Measurements from ENCODE around the gene EFNA3.

DNA sequence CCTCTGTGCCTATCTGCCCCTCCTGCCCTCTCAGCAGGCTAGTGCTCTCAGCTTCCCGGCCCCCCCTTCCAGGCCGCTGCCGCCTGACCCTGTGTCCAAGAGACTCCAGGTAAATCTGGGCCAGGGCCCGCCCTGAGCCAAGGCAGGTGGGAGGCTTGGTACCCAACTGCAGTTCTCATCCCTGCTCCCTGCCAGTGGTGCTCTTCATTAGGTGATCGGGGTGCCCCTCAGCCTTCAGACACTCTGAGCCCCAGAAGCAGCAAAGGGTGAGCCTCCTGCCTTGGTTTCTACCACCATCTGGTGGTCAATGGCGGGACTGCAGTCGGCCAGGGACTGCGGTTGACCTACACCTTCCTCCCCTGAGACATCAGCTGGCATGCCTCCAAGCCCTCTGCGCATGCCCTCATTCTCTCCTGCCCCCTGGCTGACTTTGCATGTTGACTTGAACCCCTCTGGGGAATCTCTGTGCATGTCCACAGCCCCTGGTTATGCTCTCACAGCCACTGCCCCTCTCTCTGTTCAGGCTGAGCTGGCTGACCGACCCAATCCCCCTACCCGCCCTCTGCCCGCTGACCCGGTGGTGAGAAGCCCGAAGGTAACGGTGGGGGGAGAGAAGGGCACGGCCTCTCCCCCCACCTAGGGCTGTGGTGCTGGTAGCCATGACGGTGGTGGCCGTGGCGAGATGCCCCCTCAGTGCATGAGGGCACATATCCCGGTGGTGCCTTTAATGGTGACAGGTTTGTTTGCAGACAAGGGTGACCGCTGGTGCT, 17.1 kb upstream of the EFNA3 start:
- TF ChIP-seq, protein P1, sequence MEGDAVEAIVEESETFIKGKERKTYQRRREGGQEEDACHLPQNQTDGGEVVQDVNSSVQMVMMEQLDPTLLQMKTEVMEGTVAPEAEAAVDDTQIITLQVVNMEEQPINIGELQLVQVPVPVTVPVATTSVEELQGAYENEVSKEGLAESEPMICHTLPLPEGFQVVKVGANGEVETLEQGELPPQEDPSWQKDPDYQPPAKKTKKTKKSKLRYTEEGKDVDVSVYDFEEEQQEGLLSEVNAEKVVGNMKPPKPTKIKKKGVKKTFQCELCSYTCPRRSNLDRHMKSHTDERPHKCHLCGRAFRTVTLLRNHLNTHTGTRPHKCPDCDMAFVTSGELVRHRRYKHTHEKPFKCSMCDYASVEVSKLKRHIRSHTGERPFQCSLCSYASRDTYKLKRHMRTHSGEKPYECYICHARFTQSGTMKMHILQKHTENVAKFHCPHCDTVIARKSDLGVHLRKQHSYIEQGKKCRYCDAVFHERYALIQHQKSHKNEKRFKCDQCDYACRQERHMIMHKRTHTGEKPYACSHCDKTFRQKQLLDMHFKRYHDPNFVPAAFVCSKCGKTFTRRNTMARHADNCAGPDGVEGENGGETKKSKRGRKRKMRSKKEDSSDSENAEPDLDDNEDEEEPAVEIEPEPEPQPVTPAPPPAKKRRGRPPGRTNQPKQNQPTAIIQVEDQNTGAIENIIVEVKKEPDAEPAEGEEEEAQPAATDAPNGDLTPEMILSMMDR (IDR thresholded peaks at IDR 0.05; ENCODE audit: poor library complexity): peak; percentile 92
- no peak for TF ChIP-seq EZH2phosphoT487 (IDR thresholded peaks at IDR 0.05; ENCODE audit: low read depth, severe bottlenecking, unreplicated experiment)
